Urothelium cell line (cell line): Measurements from ENCODE around the gene NLRP1.

Experiments used
- DNase-seq: peaks from one replicate; pipeline ENCODE4 v3.0.0; 2011; ENCODE audit warnings: low spot score, mixed read lengths
- FAIRE-seq: peaks from 2 replicates; lab custom pipeline; 2011; peaks lifted over from hg19 to GRCh38; lab: Jason Lieb, UNC

NLRP1 gene

DNA sequence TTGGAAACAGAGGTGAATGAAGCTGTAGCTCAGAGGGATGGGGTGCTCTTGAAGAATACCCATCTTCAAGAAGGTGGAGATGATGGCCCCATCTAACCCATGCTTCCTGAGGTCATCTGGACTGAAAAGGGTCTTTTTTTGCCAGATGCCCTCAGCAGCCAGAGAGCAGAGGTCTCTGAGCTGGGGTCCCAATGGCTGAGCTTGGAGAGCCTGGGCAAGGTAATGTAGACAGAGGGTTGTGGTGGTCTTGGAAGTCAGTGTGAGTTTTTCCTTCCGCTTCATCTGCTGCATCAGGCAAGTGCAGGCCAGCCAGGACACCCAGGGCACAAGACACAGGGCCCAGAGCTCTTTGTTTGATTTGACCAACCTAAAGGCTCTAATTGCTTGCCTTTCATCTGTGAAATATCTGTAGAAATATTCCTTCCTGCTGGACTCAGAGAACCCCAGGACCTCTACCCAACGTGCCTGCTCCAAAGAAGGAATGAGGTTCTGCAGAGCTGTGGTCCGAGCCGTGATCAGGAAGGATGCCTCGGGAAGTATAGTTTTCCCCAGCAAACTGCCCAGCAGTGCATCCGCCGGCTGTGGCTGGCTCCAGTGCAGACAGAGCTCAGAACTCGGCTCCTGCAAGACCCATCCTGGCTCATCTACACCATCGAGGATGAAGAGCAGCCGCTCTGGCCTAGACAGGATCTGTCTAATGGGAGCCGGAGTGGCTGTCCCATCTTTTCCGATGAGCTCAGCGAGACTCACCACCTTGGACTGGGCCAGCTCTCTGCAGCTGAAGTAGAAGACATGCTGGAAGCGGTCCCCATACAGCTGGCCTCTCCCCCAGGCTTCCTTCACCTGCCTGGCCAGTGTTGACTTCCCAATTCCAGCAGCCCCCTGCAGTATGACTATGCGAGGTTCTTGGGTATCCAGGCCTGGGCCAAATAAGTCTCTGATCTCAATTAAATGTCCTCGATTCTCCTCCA is 25.2 kb downstream of the NLRP1 start:
- no peak for FAIRE-seq
- DNase-seq = peak; percentile 0

DNA sequence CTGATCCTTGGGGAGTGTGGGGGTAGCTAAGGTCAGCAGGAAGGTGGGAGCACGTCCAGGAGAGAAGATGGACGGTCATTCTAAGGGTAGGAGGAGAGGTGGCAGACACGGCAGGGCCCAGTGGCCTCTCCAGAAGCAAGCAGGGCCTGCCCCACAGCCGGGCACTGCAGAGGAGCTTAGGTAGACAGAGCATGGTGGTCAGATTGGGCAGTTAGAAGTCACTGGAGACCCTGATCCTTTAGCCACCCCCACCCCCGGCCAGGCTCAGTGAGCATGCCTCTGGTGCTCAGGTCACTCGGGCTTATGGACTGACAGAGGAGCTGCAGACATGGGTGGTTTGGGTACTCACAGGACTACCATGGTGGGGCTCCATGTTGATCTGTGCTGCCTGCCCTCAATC is 26.3 kb downstream of the NLRP1 start:
- FAIRE-seq (no peak), DNase-seq (peak; percentile 0)

DNA sequence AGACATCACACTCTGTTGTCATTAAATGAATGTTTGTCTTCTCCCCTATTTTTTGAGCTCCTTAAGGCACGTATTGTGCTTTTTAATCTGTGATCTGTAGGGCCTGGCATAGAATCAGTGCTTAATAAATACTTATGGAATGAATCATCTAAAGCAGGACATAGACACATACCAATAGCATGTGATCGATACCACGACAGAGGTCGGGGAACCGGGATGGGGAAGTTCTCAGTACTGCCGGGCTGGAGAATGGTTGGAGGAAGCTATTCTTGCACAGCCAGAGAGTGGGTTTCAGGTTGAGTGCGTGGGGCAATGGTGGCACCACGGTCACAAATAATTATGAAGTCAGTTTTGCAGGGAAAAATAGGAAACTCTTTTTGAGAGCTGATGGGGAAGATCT is 26.8 kb downstream of the NLRP1 start:
- FAIRE-seq (no peak), DNase-seq (peak; percentile 12)

DNA sequence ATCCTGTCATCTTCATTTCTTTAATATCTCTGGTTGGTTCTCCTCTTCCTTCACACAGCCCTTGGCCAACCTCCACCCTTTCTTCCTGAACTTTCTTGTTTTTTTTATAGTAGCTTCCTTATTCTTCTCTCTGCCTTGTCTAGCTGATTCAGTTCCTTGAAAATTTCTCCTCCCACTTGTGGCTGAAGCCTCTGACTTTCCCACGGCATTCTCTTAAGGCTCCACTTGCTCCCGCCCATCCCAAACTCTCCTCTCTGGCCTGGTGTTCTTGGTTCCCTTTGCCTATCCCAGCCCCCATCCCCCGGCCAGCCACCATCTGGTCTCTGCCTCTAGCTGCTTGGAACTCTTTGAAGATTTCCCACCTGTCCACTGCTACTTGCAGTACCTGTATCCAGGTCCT is 29.1 kb downstream of the NLRP1 start:
- DNase-seq = peak; percentile 3
- FAIRE-seq = no peak

DNA sequence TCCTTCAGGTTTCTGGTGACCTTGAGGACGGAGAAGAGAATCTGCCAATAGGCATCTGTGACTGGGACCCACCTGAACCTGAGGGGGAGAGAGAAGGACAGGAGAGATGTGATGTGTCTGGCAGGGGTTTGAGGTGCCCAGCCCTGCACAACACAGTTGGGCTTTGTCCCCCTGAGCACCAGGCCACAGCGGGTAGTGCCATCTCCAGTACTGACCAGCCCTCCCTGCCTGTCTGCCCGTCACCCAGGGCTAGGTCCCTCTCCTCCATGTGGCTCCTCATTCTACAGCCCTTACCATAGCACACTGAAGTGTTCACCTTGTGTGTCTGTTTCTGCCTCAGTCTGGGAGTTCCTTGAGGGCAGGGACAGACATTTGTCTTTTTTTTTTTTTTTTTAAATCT is 30.8 kb downstream of the NLRP1 start:
- peak; percentile 0 for DNase-seq
- no peak for FAIRE-seq

DNA sequence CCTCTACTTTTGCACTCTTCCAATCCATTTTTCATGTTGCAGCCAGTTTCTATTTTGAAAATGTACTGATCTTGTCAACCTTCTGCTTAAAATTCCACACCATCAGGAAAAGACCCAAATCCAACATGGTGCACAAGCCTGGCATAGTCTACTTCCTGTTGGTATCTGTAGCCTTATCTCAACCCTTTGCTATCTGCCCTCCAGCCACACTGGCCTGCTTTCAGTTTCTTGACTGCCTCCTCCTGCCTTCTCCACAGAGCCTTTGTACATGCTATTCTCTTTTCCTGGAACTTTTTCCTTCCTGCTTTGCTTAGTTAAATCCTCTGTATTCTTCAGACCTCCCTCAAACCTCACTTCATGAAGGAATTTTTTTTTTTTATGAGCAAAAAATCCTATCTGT is 31.5 kb downstream of the NLRP1 start:
- DNase-seq (no peak), FAIRE-seq (no peak)

DNA sequence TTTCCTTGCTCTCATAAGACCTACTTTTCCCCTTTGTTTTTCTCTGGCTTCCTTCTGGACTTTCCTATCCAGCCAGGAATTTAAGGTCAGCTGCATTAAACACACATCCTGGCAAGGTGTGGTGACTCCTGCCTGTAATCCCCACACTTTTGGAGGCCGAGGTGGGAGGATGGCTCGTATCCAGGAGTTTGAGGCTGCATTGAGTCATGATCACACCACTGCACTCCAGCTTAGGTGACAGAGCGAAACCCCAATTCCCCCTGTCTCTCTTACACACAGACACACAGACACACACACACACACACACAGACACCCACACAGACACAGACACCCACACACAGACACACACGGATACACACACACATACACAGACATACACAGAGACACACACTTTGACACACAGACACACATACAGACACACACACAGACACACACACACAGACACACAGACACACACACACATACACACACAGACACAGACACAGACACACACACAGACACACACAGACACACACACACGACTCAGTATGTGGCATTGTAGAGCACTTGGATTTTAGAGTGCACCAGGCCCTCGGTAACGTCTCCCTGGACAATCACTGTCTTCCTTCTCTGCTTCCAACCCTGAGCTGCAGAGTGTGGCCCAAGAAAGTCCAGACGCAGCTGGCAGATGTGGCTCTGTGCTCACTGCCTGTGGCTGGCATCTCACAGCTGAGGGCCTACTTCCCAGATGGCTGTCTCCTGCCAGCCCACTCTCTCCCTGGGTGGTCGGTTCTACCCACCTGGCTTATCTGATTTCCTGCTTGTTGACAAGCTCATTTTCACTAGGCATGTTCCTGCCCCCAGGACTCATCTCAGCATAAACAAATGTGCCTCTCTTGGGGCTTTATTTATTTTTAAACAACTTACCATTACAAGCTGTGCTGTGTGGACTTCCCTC is 39.0 kb downstream of the NLRP1 start:
- FAIRE-seq = no peak

DNA sequence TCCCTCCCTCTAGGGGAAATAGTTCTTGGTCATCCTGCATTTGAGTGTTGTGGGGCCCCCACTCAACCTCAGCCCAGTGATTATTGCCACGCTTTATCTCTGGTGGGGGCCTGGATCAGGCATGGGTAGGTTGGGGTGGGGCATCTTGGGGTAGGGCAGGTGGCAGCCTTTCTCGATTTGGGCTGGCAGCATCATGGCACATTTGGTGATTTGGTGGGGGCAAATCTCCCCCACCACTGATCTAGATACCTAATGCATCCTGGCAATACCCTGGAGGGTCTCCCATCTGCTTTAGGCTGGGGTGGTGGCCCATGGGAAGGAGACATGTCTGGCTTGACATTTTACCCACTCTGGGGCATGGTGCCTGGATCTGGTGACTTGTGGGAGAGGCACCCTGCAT is 40.2 kb downstream of the NLRP1 start:
- FAIRE-seq = no peak
- no peak for DNase-seq

More for the DNA sequence above, 39.0 kb downstream of the NLRP1 start:
- DNase-seq = peak; percentile 23

DNA sequence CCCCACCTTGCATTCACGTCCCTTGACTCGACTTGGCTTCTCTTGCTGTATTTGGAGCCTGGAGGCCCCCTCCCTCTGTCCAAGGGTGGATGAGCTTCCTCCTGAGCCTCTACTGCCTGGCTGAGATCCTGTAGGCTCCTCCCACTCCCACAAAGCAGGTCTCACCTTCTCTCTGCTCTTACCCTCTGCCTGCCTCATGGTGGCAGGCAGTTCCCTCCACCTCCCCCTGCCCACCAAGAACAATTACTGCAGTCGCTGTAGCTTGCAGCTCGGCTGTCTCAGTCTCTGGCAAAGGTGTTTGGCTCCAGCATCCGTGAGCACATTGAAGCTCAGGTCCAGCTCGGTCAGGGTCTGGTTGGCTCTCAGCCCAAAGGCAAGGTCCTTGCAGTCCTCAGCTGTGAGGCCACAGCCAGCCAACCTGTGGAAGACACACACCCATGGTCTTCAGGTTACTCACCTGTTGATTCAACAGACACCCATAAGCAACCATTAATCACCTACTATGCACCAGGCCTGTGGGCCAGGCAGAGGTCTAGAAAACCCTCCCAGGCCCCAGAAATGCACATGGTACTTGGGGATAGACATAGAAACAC is 42.6 kb downstream of the NLRP1 start:
- FAIRE-seq (no peak), DNase-seq (no peak)

DNA sequence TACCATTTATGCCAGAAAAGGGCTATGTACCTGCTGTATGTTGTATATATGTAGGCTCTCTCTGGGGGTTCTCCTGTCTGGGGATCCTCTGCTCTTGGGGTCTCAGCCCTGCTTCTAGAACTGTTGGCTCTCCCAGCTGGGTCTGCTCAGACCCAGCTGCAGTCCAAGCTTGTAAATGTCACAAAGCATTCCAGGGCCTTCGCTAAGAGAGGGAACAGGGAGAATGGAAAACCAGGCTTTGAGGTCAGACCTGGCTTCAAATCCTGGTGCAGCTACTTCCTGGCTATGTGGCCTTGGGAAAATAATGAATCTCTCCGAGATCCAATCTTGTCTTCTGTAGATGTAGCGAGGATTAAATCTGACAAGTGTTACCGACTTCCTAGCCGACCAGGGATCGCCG is 44.0 kb downstream of the NLRP1 start:
- DNase-seq (no peak), FAIRE-seq (no peak)

DNA sequence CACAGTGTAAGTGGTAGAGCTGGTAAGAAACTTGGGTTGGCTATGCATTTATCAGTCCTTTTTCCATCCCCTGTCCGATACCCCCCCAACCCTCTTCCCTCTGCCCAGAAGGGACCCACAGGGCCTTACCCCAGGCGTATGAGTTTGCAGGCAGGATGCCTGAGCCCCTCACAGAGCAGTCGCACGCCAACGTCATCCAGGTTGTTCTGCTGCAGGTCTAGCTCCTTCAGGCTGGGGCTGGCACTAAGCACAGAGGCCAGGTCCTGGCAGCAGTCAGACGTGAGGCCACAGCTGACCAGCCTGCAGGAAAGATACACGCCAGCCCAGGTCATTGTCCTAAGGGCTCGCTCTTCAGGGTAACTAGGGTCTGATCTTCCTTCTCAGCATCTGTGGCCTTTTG is 45.0 kb downstream of the NLRP1 start:
- FAIRE-seq (no peak), DNase-seq (no peak)

DNA sequence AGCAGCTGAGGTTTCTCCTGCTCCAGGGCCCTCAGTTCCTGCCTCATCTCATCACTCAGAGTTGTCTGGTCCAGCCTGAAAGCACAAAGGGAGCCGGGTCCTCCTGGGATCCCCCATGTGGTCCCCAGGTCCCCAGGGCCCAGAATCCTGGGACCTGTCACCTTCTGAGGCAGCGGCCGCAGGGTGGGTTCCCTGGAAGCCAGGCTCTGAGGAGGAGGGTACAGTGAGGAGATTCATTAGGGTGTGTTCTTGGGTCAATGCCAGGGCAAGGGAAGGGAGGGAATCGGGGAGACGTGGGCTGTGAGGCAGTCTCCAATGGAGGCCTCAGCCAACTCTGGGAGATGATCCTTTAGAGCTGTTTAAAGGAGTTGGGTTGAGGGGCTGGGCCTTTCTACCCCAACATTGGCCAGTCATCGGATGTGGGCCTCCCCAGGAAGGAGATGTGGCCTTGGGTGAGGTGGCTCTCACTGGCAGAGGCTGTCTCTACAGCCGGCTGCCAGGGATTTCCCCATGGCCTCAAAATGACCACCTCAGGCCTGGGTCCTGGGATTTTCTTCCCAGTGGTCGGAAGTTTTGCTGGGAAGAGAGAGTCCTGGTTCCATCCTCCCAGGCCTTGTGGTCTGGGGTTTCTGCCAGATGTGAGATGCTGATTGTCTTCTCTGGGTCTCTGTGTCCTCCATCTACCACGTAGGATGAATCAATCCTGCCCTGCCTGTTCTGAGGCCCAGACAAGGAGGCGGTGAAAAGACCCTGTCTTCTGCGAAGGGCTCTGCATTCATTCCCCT is 47.3 kb downstream of the NLRP1 start:
- FAIRE-seq = no peak
- no peak for DNase-seq

DNA sequence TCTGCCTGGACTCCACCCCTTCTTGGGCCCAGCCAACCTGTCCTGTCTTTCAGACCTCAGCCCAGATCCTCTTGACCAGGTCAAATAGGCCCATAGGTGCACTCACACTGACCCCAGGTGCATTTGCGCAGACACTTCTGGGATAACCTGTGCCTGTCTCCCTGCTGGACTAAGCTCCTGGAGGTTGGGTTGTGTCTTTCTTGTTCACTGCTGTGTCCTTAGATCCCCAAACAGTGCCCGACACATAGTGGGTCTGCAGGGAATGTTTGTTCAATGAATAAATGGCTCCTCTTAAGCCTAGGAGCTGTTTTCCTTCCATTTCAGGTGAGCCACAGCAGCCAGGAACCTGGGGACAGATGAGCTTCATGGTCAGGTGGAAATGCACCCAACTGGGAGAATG is 48.9 kb downstream of the NLRP1 start:
- DNase-seq = no peak
- no peak for FAIRE-seq

DNA sequence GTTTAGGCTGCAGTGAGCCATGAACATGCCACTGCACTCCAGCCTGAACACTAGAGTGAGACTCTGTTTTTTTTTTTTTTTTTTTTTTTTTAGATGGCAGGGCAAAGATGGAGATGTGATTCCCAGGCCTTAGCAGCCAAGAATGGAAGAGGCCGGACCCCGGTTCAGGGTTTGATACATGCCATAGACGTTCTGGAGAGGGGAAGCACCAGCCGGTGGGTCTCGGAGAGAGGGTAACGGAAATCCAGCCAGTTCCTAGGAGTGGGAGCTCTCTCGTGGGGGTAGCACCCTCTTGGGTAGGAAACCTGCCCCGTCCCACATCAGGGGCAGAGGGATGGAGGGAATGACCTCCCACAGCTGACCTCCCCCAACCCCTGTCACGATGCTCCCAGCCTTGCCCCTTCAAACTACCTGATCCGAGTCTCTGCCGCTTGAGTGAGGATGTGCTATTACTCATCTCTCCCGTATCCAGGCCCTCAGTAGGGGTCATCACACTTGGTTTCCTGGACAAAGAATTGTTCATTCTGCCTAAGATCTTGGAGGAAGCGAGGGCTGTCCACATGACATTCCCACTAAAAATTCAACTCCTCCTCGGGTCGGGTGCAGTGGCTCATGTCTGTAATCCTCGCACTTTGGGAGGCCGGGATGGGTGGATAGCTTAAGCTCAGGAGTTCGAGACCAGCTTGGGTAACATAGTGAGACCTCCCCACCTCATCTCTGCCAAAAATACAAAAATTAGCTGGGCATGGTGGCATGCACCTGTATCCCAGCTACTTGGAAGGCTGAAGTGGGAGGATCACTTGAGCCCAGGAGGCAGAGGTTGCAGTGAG is 50.6 kb downstream of the NLRP1 start:
- DNase-seq (no peak), FAIRE-seq (no peak)

DNA sequence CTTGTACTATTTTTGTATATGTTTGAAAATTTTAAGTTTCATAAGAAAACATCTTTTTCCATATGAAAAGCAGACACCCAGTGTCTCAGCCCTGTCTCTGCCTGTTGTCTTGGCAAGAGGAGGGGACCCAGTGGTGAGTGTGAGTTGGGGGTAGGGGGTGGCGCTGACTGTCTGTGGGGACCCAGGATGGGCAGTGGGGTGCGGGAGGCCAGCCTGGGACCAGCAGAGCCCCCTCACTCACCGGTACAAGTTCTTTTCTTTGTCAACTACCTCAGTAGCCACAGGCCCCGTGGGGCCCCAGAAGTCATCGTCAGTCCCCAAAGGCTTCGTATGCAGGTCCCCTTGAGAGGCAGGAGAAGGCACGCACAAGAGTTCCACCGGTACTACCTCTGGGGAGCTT is 51.7 kb downstream of the NLRP1 start:
- no peak for DNase-seq
- FAIRE-seq = no peak

DNA sequence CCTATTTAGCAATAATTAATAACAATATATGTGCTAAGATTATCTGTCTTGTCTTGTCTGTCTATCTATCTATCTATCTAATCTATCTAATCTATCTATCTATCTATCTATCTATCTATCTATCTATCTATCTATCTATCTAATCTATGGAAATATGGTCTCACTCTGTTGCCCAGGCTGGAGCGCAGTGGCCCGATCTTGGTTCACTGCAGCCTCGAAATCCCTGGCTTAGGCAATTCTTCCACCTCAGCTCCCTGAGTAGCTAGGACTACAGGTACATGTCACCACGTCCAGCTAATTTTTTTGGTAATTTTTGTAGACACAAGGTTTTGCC is 53.3 kb downstream of the NLRP1 start:
- DNase-seq = no peak
- no peak for FAIRE-seq

DNA sequence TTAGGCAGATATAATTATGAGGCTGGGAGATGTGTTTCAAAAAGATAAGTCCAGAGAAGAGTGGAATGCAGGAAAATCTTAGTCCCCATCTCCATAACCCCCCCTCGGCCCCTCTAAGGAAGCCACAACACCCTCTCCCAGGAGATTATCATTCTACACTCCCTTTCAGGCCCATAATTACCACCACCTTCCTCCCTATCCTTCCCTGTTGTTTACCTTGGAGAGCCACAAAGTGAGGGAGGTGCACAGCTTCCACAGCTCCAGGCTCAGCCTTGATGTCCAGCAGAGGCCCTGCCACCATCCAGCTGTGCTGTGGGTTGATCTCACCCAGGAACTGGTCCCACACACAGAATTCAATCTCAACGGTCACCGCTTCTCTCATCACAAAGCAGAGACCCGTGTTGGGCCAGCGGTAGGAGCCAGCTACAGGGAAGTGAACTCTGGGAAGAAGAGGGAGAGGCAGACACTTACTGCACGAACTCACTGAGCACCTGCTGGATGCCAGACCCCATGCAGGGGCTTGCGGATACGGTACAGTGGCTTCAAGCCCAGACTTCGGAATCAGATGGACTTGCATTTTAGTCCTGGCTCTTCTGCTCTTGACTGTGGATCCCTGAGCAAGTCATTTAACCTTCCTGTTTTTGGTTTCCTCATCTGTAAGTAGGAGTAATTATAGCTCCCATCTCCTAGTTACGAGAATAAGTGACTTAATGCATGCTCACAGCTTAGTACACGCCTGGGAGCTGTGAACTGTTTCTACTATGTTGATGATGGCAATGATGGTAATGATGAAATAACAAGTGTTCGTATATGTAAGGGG is 53.8 kb downstream of the NLRP1 start:
- DNase-seq = no peak
- no peak for FAIRE-seq

DNA sequence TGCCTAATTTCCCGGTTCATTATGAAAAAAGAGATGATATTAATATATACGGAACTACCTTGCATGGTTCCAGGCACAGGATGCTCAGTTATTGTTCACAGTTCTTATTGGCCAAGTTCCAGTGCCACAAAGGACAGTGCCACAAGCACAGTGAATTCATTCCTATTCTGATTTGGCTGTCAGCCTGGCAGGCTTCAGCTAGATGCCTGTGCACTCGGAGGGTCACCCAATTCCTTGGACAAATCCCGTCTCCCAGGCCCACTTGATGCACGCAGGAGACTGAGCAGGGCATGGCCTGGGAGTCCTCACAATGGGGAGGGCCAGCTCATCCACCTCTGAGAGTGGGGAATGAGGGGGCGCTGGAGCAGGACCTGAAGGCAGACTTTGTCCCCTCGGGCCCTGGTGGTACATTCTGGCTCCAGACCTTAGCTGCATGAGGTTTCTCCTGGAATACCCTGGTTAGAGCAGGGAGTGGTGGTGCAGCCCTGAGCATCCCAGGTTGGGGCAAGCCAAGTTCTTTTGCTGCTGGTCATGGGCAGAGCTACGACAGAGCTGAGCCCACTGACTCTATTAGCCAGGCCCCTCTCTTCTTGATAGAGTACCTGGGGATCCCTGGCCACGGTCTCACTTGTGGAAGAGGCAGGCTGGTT is 56.6 kb downstream of the NLRP1 start:
- FAIRE-seq (no peak), DNase-seq (no peak)
